ENCODE measurements around the gene JUN. TPM values are rescaled to one million over a fixed set of nuclear protein-coding genes. Genes with fewer than 3 reads are reported as not detected.

JUN gene
- total and polyA plus RNA-seq, 2 of the 13 experiments (the other 11 are each of a cell fraction or from before 2014, with no cell fraction given), result 18.2 to 22.3 TPM

GRCh38 chr1:58789322-58789856, 5.5 kb upstream of the JUN start (continued):
- no peak for TF ChIP-seq ZBTB40 (IDR thresholded peaks at IDR 0.05)
- TF ChIP-seq ZBTB40 (CRISPR knock-in tag; IDR thresholded peaks at IDR 0.05), result no peak
- TF ChIP-seq SRF (IDR thresholded peaks at IDR 0.05; ENCODE audit: low read depth, low read length), result no peak

- no peak overlapping the region for H3K27ac ChIP-seq (ENCODE audit: extremely low read length, insufficient read depth, low read length)
- WGBS (ENCODE audit: low lambda C conversion rate), result 47% methylated on average over 3 of the region's 3 CpGs
- no peak overlapping the region for H3K4me3 ChIP-seq (replicated peaks in 1 of 3; ENCODE audit: insufficient read depth in 1 of 3, low read depth in 2 of 3, low read length in 3 of 3)
- H3K9ac ChIP-seq (ENCODE audit: insufficient read depth, low read depth, low read length), result no peak overlapping the region
- peaks cover 5% of the 10 kb centered on the region; the same call in 1 of the 2 replicates for H4K20me1 ChIP-seq (ENCODE audit: insufficient read depth, low read length)
- DNase-seq (ENCODE audit: low spot score), result no peak
- H3K9me3 ChIP-seq (ENCODE audit: low read length), result no peaks in the 10 kb centered on the region
- no peak overlapping the region for H3K4me2 ChIP-seq (ENCODE audit: low read depth, low read length)
- no peaks in the 10 kb centered on the region; a peak in 1 of 5 replicates for H3K27me3 ChIP-seq (ENCODE audit: control insufficient read depth in 1 of 2, insufficient read depth in 2 of 2, low read length in 2 of 2)
- ChIA-PET POLR2A (no interaction called here), CTCF (ENCODE audit: low intra/inter-chr PET ratio, low total read pairs) (no interaction called here)
- TF ChIP-seq IKZF4 (CRISPR knock-in tag; IDR thresholded peaks at IDR 0.05; ENCODE audit: borderline replicate concordance, low read depth, not compliant biosample characterization) (no peak), ZNF12 (CRISPR knock-in tag; IDR thresholded peaks at IDR 0.05) (peak; percentile 91)
- peaks cover 9% of the 10 kb centered on the region for H3K4me1 ChIP-seq (ENCODE audit: insufficient read depth, low read length)
- intact Hi-C loops (cut with micrococcal nuclease; ENCODE audit: unreplicated experiment), result loop anchor here (10.0 kb wide), 4 partner anchors 357 to 907 kb away; no protein-coding TSS in a partner anchor
- peaks cover 5% of the 10 kb centered on the region for H3K79me2 ChIP-seq (ENCODE audit: insufficient read depth, low read length)
- in situ Hi-C loops (cut with HindIII; ENCODE audit: extremely low pct_ligation_motif_present, low pct_unique_long_range_greater_than_20kb), result loop anchor here (5.0 to 10.0 kb wide), 3 partner anchors 94 to 507 kb away; partner anchors contain the start of gene FGGY
- no TSS peak for BruUV-seq (replicated peaks)
- no peak overlapping the region for H2AFZ ChIP-seq (ENCODE audit: low read length)
- no peak for ATAC-seq
- H3K36me3 ChIP-seq (replicated peaks in 1 of 2; ENCODE audit: control insufficient read depth in 1 of 2, insufficient read depth in 2 of 2, low read length in 2 of 2), result no peaks in the 10 kb centered on the region
- no peak for FAIRE-seq
Observed at GRCh38 chr1:58788259-58788658, 4.4 kb upstream of the JUN start.

Measured in HepG2 (cell line).